NOMO-1 treated with DMSO at 0.1 percent for 48 hours (cell line): ENCODE data around the gene SUGCT.
A peak's percentile ranks its signal among the peaks of the same experiment; 100 is the strongest.
"Not testable (repeated sequence)": the region's sequence is repeated elsewhere in the genome, so short reads cannot be mapped to it uniquely, and the experiment has no call there.

Experiments
- DNase-seq: peaks from one replicate; lab custom pipeline; 2025; ENCODE audit not compliant: unreplicated experiment; lab: John Stamatoyannopoulos, UW

The SUGCT gene

GRCh38 chr7:40199076-40199802, 64.4 kb downstream of the SUGCT start:
- peak; percentile 3 for DNase-seq

GRCh38 chr7:40200791-40201190, 66.0 kb downstream of the SUGCT start:
- DNase-seq = no peak

- no peak for DNase-seq
These were observed 68.0 kb downstream of the SUGCT start for GRCh38 chr7:40202851-40203250.

GRCh38 chr7:40204581-40204980, 69.8 kb downstream of the SUGCT start:
- no peak for DNase-seq

- no peak for DNase-seq
These were observed 71.2 kb downstream of the SUGCT start for GRCh38 chr7:40205992-40206391.

GRCh38 chr7:40211276-40212003, 76.6 kb downstream of the SUGCT start:
- no peak for DNase-seq

GRCh38 chr7:40213291-40213690, 78.5 kb downstream of the SUGCT start:
- no peak for DNase-seq

- no peak for DNase-seq
These were observed 79.1 kb downstream of the SUGCT start for GRCh38 chr7:40213856-40214255.

GRCh38 chr7:40218612-40219011, 83.8 kb downstream of the SUGCT start:
- DNase-seq = not testable (repeated sequence)

GRCh38 chr7:40219917-40220316, 85.1 kb downstream of the SUGCT start:
- no peak for DNase-seq

- DNase-seq = peak; percentile 56
These were observed 85.7 kb downstream of the SUGCT start for GRCh38 chr7:40220421-40220911.

- DNase-seq = no peak
These were observed 87.0 kb downstream of the SUGCT start for GRCh38 chr7:40221836-40222235.

GRCh38 chr7:40223451-40224127, 88.8 kb downstream of the SUGCT start:
- no peak for DNase-seq

- DNase-seq = no peak
These were observed 95.3 kb downstream of the SUGCT start for GRCh38 chr7:40230101-40230500.

GRCh38 chr7:40231796-40232195, 97.0 kb downstream of the SUGCT start:
- no peak for DNase-seq

GRCh38 chr7:40232242-40232893, 97.6 kb downstream of the SUGCT start:
- peak; percentile 58 for DNase-seq

- DNase-seq = no peak
These were observed 99.2 kb downstream of the SUGCT start for GRCh38 chr7:40234046-40234445.

- no peak for DNase-seq
These were observed 99.9 kb downstream of the SUGCT start for GRCh38 chr7:40234666-40235065.

GRCh38 chr7:40237731-40238130, 102.9 kb downstream of the SUGCT start:
- DNase-seq = no peak

GRCh38 chr7:40239755-40240303, 105.0 kb downstream of the SUGCT start:
- no peak for DNase-seq

- DNase-seq = no peak
These were observed 108.3 kb downstream of the SUGCT start for GRCh38 chr7:40243076-40243475.
